ENCODE measurements around the gene ACTL6B. TPM values are rescaled to one million over a fixed set of nuclear protein-coding genes. Genes with fewer than 3 reads are reported as not detected.
A peak's percentile ranks its signal among the peaks of the same experiment; 100 is the strongest.

The ACTL6B gene
- total and polyA plus RNA-seq, 2 of the 13 experiments (the other 11 are each of a cell fraction or from before 2014, with no cell fraction given), result not detected

DNA sequence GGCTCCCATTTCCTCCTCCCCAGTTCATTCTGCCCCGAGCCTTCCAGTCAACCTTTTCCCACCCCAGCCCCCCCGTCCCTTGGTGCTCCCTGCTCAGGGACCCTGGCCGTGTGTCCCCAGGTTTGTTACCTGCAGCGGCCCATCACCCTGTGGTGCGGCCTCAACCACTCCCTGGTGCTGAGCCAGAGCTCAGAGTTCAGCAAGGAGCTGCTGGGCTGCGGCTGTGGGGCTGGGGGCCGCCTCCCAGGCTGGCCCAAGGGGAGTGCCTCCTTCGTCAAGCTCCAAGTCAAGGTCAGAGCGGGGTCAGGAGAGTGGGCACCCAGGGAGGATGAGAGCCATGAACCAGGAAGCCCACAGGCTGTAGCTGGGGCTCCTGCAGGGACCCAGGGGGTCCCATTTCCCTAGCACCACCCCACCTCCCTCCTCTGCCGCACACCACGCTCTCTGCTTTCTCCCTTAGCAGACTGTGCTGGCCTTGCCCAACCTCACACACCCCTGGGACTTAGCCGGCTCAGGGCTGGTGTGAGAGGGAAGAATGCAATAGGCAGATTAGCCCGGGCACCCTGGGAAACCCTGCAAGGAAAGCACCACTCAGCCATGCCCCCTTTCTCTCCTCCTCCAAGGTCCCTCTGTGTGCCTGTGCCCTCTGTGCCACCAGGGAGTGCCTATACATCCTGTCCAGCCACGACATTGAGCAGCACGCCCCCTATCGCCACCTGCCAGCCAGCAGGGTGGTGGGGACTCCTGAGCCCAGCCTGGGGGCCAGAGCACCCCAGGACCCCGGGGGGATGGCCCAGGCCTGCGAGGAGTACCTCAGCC is 56.1 kb downstream of the ACTL6B start:
- H3K79me2 ChIP-seq (ENCODE audit: insufficient read depth, low read length), result no peaks in the 10 kb centered on the region
- H3K4me2 ChIP-seq (ENCODE audit: low read depth, low read length), result peak overlapping the region; percentile 64
- FAIRE-seq, result no peak
- in situ Hi-C loops (cut with HindIII; ENCODE audit: extremely low pct_ligation_motif_present, low pct_unique_long_range_greater_than_20kb), result no loop called here
- DNase-seq (ENCODE audit: low spot score), result no peak
- ChIA-PET POLR2A (interaction anchor here (0.5 to 3.3 kb wide), 2 partner anchors 14 to 32 kb away, joined by 7 to 19 read pairs; partner anchors contain the start of genes FBXO24 and LRCH4), CTCF (ENCODE audit: low intra/inter-chr PET ratio, low total read pairs) (no interaction called here)
- BruUV-seq (replicated peaks), result no TSS peak
- peak overlapping the region in 1 of 3 experiments; percentile 54; a peak in 1 of 6 replicates for H3K4me3 ChIP-seq (replicated peaks in 1 of 3; ENCODE audit: insufficient read depth in 1 of 3, low read depth in 2 of 3, low read length in 3 of 3)
- H4K20me1 ChIP-seq (ENCODE audit: insufficient read depth, low read length), result no peaks in the 10 kb centered on the region
- H3K9me3 ChIP-seq (ENCODE audit: low read length), result no peaks in the 10 kb centered on the region
- H3K4me1 ChIP-seq (ENCODE audit: insufficient read depth, low read length), result peaks cover 44% of the 10 kb centered on the region
- peaks cover 2 to 9% of the 10 kb centered on the region in 2 experiments; a peak in 1 of 5 replicates for H3K27me3 ChIP-seq (ENCODE audit: control insufficient read depth in 1 of 2, insufficient read depth in 2 of 2, low read length in 2 of 2)
- WGBS (ENCODE audit: low lambda C conversion rate), result 4% methylated on average over 7 of the region's 18 CpGs
- no peak overlapping the region for H2AFZ ChIP-seq (ENCODE audit: low read length)
- 0 out of 2 replicates have a peak overlapping the region, but pooled peaks have one; percentile 13 for H3K9ac ChIP-seq (ENCODE audit: insufficient read depth, low read depth, low read length)
- intact Hi-C loops (cut with micrococcal nuclease; ENCODE audit: unreplicated experiment), result no loop called here
- no peaks in the 10 kb centered on the region for H3K36me3 ChIP-seq (replicated peaks in 1 of 2; ENCODE audit: control insufficient read depth in 1 of 2, insufficient read depth in 2 of 2, low read length in 2 of 2)
- H3K27ac ChIP-seq (ENCODE audit: extremely low read length, insufficient read depth, low read length), result no peak overlapping the region
- peak; percentile 68 for ATAC-seq
- no peak for TF ChIP-seq ZNF563 (CRISPR knock-in tag; IDR thresholded peaks at IDR 0.05)
- 0 out of 2 replicates have a peak, but pooled peaks have one; percentile 10 for TF ChIP-seq SALL1 (CRISPR knock-in tag; IDR thresholded peaks at IDR 0.05)
- TF ChIP-seq, protein P1, sequence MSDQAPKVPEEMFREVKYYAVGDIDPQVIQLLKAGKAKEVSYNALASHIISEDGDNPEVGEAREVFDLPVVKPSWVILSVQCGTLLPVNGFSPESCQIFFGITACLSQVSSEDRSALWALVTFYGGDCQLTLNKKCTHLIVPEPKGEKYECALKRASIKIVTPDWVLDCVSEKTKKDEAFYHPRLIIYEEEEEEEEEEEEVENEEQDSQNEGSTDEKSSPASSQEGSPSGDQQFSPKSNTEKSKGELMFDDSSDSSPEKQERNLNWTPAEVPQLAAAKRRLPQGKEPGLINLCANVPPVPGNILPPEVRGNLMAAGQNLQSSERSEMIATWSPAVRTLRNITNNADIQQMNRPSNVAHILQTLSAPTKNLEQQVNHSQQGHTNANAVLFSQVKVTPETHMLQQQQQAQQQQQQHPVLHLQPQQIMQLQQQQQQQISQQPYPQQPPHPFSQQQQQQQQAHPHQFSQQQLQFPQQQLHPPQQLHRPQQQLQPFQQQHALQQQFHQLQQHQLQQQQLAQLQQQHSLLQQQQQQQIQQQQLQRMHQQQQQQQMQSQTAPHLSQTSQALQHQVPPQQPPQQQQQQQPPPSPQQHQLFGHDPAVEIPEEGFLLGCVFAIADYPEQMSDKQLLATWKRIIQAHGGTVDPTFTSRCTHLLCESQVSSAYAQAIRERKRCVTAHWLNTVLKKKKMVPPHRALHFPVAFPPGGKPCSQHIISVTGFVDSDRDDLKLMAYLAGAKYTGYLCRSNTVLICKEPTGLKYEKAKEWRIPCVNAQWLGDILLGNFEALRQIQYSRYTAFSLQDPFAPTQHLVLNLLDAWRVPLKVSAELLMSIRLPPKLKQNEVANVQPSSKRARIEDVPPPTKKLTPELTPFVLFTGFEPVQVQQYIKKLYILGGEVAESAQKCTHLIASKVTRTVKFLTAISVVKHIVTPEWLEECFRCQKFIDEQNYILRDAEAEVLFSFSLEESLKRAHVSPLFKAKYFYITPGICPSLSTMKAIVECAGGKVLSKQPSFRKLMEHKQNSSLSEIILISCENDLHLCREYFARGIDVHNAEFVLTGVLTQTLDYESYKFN (CRISPR knock-in tag; conservative IDR thresholded peaks at IDR 0.05), result 0 out of 2 replicates have a peak, but pooled peaks have one; percentile 17
- TF ChIP-seq RAD21 (CRISPR knock-in tag; IDR thresholded peaks at IDR 0.05), result 0 out of 2 replicates have a peak, but pooled peaks have one; percentile 23
- TF ChIP-seq ZSCAN22 (CRISPR knock-in tag; IDR thresholded peaks at IDR 0.05), result no peak
- TF ChIP-seq BCL6 (CRISPR knock-in tag; IDR thresholded peaks at IDR 0.05), result no peak
- TF ChIP-seq ZNF501 (CRISPR knock-in tag; IDR thresholded peaks at IDR 0.05), result peak; percentile 48; the same call in 1 of the 2 replicates
- TF ChIP-seq, protein P2, sequence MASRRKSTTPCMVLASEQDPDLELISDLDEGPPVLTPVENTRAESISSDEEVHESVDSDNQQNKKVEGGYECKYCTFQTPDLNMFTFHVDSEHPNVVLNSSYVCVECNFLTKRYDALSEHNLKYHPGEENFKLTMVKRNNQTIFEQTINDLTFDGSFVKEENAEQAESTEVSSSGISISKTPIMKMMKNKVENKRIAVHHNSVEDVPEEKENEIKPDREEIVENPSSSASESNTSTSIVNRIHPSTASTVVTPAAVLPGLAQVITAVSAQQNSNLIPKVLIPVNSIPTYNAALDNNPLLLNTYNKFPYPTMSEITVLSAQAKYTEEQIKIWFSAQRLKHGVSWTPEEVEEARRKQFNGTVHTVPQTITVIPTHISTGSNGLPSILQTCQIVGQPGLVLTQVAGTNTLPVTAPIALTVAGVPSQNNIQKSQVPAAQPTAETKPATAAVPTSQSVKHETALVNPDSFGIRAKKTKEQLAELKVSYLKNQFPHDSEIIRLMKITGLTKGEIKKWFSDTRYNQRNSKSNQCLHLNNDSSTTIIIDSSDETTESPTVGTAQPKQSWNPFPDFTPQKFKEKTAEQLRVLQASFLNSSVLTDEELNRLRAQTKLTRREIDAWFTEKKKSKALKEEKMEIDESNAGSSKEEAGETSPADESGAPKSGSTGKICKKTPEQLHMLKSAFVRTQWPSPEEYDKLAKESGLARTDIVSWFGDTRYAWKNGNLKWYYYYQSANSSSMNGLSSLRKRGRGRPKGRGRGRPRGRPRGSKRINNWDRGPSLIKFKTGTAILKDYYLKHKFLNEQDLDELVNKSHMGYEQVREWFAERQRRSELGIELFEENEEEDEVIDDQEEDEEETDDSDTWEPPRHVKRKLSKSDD (CRISPR knock-in tag; IDR thresholded peaks at IDR 0.05; ENCODE audit: low read depth), result no peak
- no peak for TF ChIP-seq BORCS8-MEF2B (CRISPR knock-in tag; IDR thresholded peaks at IDR 0.05)
- TF ChIP-seq, protein P3, sequence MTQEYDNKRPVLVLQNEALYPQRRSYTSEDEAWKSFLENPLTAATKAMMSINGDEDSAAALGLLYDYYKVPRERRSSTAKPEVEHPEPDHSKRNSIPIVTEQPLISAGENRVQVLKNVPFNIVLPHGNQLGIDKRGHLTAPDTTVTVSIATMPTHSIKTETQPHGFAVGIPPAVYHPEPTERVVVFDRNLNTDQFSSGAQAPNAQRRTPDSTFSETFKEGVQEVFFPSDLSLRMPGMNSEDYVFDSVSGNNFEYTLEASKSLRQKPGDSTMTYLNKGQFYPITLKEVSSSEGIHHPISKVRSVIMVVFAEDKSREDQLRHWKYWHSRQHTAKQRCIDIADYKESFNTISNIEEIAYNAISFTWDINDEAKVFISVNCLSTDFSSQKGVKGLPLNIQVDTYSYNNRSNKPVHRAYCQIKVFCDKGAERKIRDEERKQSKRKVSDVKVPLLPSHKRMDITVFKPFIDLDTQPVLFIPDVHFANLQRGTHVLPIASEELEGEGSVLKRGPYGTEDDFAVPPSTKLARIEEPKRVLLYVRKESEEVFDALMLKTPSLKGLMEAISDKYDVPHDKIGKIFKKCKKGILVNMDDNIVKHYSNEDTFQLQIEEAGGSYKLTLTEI (CRISPR knock-in tag; conservative IDR thresholded peaks at IDR 0.05), result no peak
